Activated CD4-positive, alpha-beta T cell treated with anti-CD3 and anti-CD28 coated beads, Interleukin-2, amount 50 U/mL, for 1 hour (primary cell): Measurements from ENCODE around the gene SST.

Experiments used
- DNase-seq: peaks from one replicate; pipeline ENCODE4 v3.0.0-alpha.2; 2020

SST gene

GRCh38 chr3:187669675-187670504, at the start of gene SST:
Gene SST (minus strand): TSS chr3:187670394. CDS start chr3:187670291, 103 bp downstream.
- no peak for DNase-seq

GRCh38 chr3:187719628-187720336, 49.6 kb upstream of the SST start:
- no peak for DNase-seq

- DNase-seq, result no peak
These were observed 48.6 kb upstream of the SST start for GRCh38 chr3:187718802-187719201.

GRCh38 chr3:187717572-187717971, 47.4 kb upstream of the SST start:
- no peak for DNase-seq

- peak; percentile 65 for DNase-seq
These were observed 44.3 kb upstream of the SST start for GRCh38 chr3:187714404-187714979.

- no peak for DNase-seq
These were observed 43.3 kb upstream of the SST start for GRCh38 chr3:187713504-187713903.

- no peak for DNase-seq
These were observed 39.0 kb upstream of the SST start for GRCh38 chr3:187709155-187709554.

GRCh38 chr3:187708696-187709095, 38.5 kb upstream of the SST start:
- DNase-seq, result no peak

- no peak for DNase-seq
These were observed 36.8 kb upstream of the SST start for GRCh38 chr3:187706971-187707370.

GRCh38 chr3:187705164-187705563, 35.0 kb upstream of the SST start:
- no peak for DNase-seq

- DNase-seq, result no peak
These were observed 32.4 kb upstream of the SST start, which contains the start of gene RTP2 for GRCh38 chr3:187702507-187703033. Gene RTP2 (minus strand): TSS chr3:187702557. CDS start chr3:187702128, 429 bp downstream.

- DNase-seq, result no peak
These were observed 30.1 kb upstream of the SST start for GRCh38 chr3:187700249-187700648.

- DNase-seq, result no peak
These were observed 28.6 kb upstream of the SST start for GRCh38 chr3:187698499-187699399.

- no peak for DNase-seq
These were observed 25.8 kb upstream of the SST start for GRCh38 chr3:187696021-187696420.

- DNase-seq, result no peak
These were observed 25.3 kb upstream of the SST start for GRCh38 chr3:187695449-187695848.

- DNase-seq, result no peak
These were observed 24.6 kb upstream of the SST start for GRCh38 chr3:187694801-187695200.

- DNase-seq, result no peak
These were observed 23.2 kb upstream of the SST start for GRCh38 chr3:187693431-187693830.

GRCh38 chr3:187689984-187690383, 19.8 kb upstream of the SST start:
- no peak for DNase-seq

- no peak for DNase-seq
These were observed 16.6 kb upstream of the SST start for GRCh38 chr3:187686621-187687273.

- DNase-seq, result no peak
These were observed 15.8 kb upstream of the SST start for GRCh38 chr3:187685948-187686347.

- DNase-seq, result no peak
These were observed 14.7 kb upstream of the SST start for GRCh38 chr3:187684880-187685279.

- no peak for DNase-seq
These were observed 14.2 kb upstream of the SST start for GRCh38 chr3:187684444-187684843.
